ENCODE measurements around the gene PHTF2. TPM values are rescaled to one million over a fixed set of nuclear protein-coding genes. Genes with fewer than 3 reads are reported as not detected.

The PHTF2 gene
- total RNA-seq, 2 experiments from 2014 or later: 33.6 to 39.5 TPM

DNA sequence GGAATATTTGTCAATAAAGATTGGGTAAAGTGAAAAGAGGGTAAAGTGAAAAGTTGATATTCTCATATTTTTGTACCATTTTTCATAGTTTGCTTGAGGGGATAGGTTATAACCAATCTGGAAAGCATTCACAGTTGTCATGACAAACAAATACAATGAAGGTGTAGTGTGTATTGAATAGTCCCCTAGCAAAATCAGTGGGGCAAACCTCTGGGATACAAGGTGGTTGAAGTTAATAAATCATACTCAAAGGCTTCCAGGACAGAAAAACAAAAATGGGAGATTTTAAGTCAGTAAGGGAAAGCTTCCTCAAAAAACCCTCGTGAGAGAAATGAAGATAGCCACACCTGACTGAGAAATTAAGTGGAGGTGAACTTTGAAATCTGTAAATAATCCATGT is 39.4 kb downstream of the PHTF2 start:
- no peak for DNase-seq
- H3K27ac Mint-ChIP-seq: no peak overlapping the region
- no peak overlapping the region for H3K4me3 Mint-ChIP-seq
- ChIA-PET CTCF (interaction anchor here (1.1 to 1.3 kb wide), 2 partner anchors 10 to 18 kb away, joined by 3 read pairs; no protein-coding TSS in a partner anchor), POLR2A (no interaction called here)
- peaks cover 20% of the 10 kb centered on the region for H3K36me3 Mint-ChIP-seq (ENCODE audit: low read depth)
- peaks cover 25% of the 10 kb centered on the region for H3K4me1 Mint-ChIP-seq
- H3K9me3 Mint-ChIP-seq: no peaks in the 10 kb centered on the region
- no peaks in the 10 kb centered on the region for H3K27me3 Mint-ChIP-seq

DNA sequence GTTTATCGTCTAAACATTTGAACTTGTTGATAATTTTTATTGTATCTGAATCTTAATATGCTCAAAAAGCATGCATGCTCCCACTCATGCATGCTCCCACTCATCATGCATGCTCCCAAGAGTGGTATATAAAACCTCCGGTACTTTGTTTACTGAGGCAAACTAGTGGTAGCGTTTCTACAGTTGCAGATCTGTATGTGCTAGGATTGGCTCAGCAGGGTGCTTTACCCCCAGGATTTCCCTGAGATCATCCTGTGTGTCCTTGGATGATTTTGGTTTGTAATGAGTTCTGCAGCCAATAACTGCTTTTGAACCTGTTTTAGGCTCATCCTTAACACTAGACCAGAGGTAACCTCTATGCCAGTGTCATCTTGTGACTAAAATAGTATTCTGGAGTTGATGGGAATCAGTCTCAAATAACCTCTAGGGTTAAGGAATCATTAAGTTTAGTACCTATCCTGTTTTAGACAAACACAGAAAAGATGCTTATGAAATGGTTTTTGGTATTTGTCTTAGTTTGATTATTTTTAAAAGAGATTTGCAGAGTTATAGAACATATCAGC is 40.4 kb downstream of the PHTF2 start:
- H3K27me3 Mint-ChIP-seq: no peaks in the 10 kb centered on the region
- H3K9me3 Mint-ChIP-seq: no peaks in the 10 kb centered on the region
- H3K4me3 Mint-ChIP-seq: no peak overlapping the region
- DNase-seq: no peak
- H3K4me1 Mint-ChIP-seq: peaks cover 15% of the 10 kb centered on the region
- peaks cover 22% of the 10 kb centered on the region for H3K36me3 Mint-ChIP-seq (ENCODE audit: low read depth)
- ChIA-PET POLR2A (no interaction called here), CTCF (interaction anchor here (1.1 kb wide), 1 partner anchor 11 kb away, joined by 3 read pairs; no protein-coding TSS in a partner anchor)
- no peak overlapping the region for H3K27ac Mint-ChIP-seq

DNA sequence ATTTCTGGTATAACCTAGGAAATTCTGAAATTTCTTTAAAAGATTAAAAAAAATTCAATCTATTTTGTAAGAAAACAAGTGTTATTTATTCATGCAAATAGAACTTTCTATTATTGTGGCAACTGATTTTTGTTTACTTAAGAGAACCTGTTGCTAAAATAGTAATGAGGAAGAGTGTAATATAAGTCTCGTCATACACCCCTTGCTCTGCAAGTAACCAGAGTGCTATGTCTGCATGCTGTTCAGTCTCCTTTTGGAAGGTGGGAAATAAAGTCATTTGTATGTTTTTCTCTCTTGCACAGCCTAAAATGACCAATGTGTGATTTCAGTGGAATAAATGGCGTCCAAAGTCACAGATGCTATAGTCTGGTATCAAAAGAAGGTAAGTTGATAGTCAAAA is 41.3 kb downstream of the PHTF2 start:
- Mint-ChIP-seq H3K36me3 (ENCODE audit: low read depth) (peaks cover 22% of the 10 kb centered on the region), H3K4me3 (no peak overlapping the region), H3K9me3 (no peaks in the 10 kb centered on the region), H3K27ac (no peak overlapping the region), H3K27me3 (no peaks in the 10 kb centered on the region), H3K4me1 (peaks cover 6% of the 10 kb centered on the region)
- POLR2A ChIA-PET: no interaction called here
- no peak for DNase-seq
- CTCF ChIA-PET: no interaction called here

- no peaks in the 10 kb centered on the region for H3K27me3 Mint-ChIP-seq
- no peak overlapping the region for H3K4me3 Mint-ChIP-seq
- ChIA-PET CTCF (interaction anchor here (1.2 kb wide), 1 partner anchor 59 kb away, joined by 3 read pairs; no protein-coding TSS in a partner anchor), POLR2A (no interaction called here)
- no peaks in the 10 kb centered on the region for H3K9me3 Mint-ChIP-seq
- H3K36me3 Mint-ChIP-seq (ENCODE audit: low read depth): peaks cover 28% of the 10 kb centered on the region
- no peak for DNase-seq
- H3K27ac Mint-ChIP-seq: no peak overlapping the region
- H3K4me1 Mint-ChIP-seq: peaks cover 2% of the 10 kb centered on the region
Observed at GRCh38 chr7:77843194-77843593, 44.6 kb downstream of the PHTF2 start.

DNA sequence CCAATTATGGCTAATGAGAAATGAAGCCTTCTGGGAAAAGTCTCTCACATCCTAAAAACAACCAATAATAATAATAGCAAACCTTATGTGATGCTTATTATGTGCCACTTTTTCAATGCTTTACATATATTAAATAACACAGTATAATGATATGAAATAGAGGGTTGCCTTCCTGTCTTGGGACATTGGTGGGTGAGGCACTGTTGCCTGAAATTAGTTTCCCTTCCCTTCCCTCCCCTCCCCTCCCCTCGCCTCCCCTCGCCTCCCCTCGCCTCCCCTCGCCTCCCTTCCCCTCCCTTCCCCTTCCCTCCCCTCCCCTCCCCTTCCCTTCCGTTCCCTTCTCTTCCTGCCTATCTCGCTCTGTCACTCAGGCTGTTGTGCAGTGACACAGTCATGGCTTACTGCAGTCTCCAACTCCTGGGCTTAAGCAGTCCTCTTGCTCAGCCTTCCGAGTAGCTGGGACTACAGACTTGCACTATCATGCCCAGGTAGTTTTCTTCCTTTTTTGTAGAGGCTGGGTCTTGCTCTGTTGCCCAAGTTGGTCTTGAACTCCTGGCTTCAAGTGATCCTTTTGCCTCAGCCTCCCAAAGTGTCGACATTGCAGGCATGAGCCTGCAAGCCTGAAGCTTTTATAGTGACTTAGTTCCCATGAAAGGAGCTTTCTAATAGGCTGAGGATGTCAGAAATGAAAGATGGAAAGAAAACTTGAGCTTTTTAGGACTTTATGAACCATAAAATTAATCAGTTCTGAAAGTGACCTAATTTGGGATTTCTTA is 47.9 kb downstream of the PHTF2 start:
- no peak for DNase-seq
- ChIA-PET CTCF (interaction anchor here (1.2 kb wide), 1 partner anchor 15 kb away, joined by 5 read pairs; no protein-coding TSS in a partner anchor), POLR2A (interaction anchor here (0.6 kb wide), 1 partner anchor 17 kb away, joined by 3 read pairs; no protein-coding TSS in a partner anchor)
- Mint-ChIP-seq H3K27me3 (no peaks in the 10 kb centered on the region), H3K9me3 (no peaks in the 10 kb centered on the region), H3K4me3 (no peak overlapping the region), H3K4me1 (peaks cover 2% of the 10 kb centered on the region), H3K27ac (no peak overlapping the region), H3K36me3 (ENCODE audit: low read depth) (peaks cover 44% of the 10 kb centered on the region)

GRCh38 chr7:77855371-77856083 is 57.0 kb downstream of the PHTF2 start:
- Mint-ChIP-seq H3K27ac (no peak overlapping the region), H3K27me3 (no peaks in the 10 kb centered on the region), H3K4me3 (no peak overlapping the region), H3K4me1 (peaks cover 17% of the 10 kb centered on the region), H3K36me3 (ENCODE audit: low read depth) (peaks cover 38% of the 10 kb centered on the region), H3K9me3 (peaks cover 2% of the 10 kb centered on the region)
- ChIA-PET POLR2A (no interaction called here), CTCF (interaction anchor here (1.3 to 1.6 kb wide), 2 partner anchors 8 to 18 kb away, joined by 3 read pairs; no protein-coding TSS in a partner anchor)
- DNase-seq: no peak

DNA sequence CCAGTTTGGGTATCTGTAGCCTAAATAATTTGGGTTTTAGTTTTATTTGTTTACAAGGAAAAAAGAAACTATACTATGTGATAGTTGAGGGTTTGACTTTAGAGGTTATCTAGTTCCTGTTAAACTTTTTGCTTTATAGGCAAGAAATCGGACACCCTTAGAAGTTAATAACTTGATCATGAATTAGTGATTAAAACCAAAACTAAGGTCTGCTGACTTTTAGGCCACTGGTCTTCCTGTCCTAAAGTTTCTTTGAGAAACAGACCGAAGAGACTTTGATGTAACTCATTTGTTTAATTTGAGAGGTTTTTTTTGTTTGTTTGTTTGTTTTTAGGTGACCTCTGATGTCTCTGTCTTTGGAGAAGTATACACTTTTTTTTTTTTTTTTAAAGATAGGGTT is 59.7 kb downstream of the PHTF2 start:
- H3K36me3 Mint-ChIP-seq (ENCODE audit: low read depth): peaks cover 28% of the 10 kb centered on the region
- no peak for DNase-seq
- no peak overlapping the region for H3K4me3 Mint-ChIP-seq
- POLR2A ChIA-PET: no interaction called here
- peaks cover 2% of the 10 kb centered on the region for H3K9me3 Mint-ChIP-seq
- CTCF ChIA-PET: no interaction called here
- no peaks in the 10 kb centered on the region for H3K27me3 Mint-ChIP-seq
- H3K27ac Mint-ChIP-seq: no peak overlapping the region
- H3K4me1 Mint-ChIP-seq: peaks cover 13% of the 10 kb centered on the region

DNA sequence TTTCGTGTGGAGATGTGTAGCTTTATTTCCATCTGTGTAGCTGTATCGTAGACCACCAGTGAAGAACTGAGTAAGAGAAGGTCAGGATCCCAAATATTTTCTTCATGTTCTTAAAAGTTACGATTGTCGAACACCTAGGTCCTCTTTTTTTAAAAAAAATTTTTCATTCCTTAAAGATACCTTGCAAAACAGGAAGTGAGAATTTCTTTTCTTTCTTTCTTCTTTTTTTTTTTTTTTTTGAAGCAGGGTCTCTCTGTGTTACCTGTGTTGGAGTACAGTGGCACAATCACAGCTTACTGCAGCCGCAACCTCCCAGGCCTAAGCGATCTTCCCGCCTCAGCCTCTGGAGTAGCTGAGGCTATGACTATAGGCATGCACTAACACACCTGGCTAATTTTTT is 60.8 kb downstream of the PHTF2 start:
- Mint-ChIP-seq H3K4me1 (peaks cover 15% of the 10 kb centered on the region), H3K27me3 (no peaks in the 10 kb centered on the region), H3K9me3 (peaks cover 2% of the 10 kb centered on the region), H3K27ac (no peak overlapping the region), H3K4me3 (no peak overlapping the region), H3K36me3 (ENCODE audit: low read depth) (peaks cover 20% of the 10 kb centered on the region)
- ChIA-PET CTCF (no interaction called here), POLR2A (no interaction called here)
- no peak for DNase-seq

- H3K36me3 Mint-ChIP-seq (ENCODE audit: low read depth): peaks cover 4% of the 10 kb centered on the region
- ChIA-PET POLR2A (no interaction called here), CTCF (interaction anchor here (0.5 to 0.9 kb wide), 2 partner anchors 7 to 131 kb away, joined by 3 read pairs; no protein-coding TSS in a partner anchor)
- no peak overlapping the region for H3K4me3 Mint-ChIP-seq
- no peak overlapping the region for H3K27ac Mint-ChIP-seq
- H3K27me3 Mint-ChIP-seq: no peaks in the 10 kb centered on the region
- peaks cover 12% of the 10 kb centered on the region for H3K4me1 Mint-ChIP-seq
- no peak for DNase-seq
- no peaks in the 10 kb centered on the region for H3K9me3 Mint-ChIP-seq
Observed at GRCh38 chr7:77862691-77863090, 64.1 kb downstream of the PHTF2 start.

DNA sequence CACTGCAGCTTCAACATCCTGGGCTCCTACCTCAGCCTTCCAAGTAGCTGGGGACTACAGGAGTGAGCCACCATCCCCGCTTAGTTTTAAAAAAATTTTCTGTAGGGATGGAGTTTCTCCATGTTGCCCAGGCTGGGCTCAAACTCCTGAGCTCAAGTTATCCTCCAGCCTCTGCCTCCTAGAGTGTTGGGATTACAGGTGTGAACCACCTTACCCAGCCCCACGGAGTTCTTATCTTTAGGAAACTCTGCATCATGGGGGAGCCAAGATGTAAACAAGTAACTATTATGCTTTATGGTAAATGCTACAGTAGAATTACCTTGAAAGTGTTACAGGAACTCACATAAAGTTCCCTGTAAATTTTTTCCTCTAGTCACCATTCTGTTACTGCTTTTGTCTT is 65.3 kb downstream of the PHTF2 start:
- DNase-seq: no peak
- Mint-ChIP-seq H3K36me3 (ENCODE audit: low read depth) (peaks cover 4% of the 10 kb centered on the region), H3K27me3 (no peaks in the 10 kb centered on the region), H3K27ac (no peak overlapping the region), H3K9me3 (no peaks in the 10 kb centered on the region), H3K4me1 (peaks cover 7% of the 10 kb centered on the region), H3K4me3 (no peak overlapping the region)
- ChIA-PET POLR2A (no interaction called here), CTCF (interaction anchor here (0.9 kb wide), 1 partner anchor 11 kb away, joined by 3 read pairs; no protein-coding TSS in a partner anchor)

- H3K4me3 Mint-ChIP-seq: no peak overlapping the region
- H3K27ac Mint-ChIP-seq: no peak overlapping the region
- no peaks in the 10 kb centered on the region for H3K27me3 Mint-ChIP-seq
- H3K4me1 Mint-ChIP-seq: peaks cover 2% of the 10 kb centered on the region
- H3K9me3 Mint-ChIP-seq: peaks cover 3% of the 10 kb centered on the region
- CTCF ChIA-PET: no interaction called here
- POLR2A ChIA-PET: no interaction called here
- DNase-seq: no peak
- H3K36me3 Mint-ChIP-seq (ENCODE audit: low read depth): peaks cover 18% of the 10 kb centered on the region
Observed at GRCh38 chr7:77866370-77866769, 67.8 kb downstream of the PHTF2 start.

DNA sequence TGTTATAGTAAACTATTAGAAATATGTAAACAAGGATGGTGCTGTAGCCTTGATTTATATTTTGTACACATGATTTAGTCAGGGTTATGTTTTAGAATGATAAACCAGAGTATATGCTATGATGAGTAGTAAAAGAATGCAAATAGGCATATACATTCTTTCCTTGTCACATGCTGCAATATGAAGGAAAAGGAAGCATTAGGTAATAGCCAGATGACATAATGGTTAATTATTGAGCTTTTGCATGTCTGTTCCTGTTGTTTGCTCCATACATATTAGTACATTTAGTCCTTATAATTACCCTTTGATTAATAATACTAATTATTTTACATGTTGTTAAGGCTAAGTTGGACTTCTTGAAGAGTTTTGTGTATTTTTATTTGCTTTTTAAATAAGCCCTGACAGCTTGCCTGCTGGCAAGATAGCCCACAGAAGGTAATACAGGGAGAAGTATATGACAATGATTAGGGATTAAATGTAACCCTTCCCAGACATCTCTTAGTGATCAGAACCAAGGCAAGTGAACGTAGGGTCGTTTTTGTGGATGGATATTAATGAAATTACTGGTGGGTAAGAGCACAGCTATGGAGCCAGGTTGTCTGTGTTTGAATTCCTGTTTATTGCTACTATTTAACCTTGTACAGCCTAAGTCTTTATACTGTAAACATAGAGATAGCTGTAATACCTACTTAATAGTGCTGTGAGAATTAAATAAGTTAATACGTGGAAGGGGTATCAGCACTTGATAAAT is 68.4 kb downstream of the PHTF2 start:
- peaks cover 3% of the 10 kb centered on the region for H3K9me3 Mint-ChIP-seq
- CTCF ChIA-PET: interaction anchor here (0.9 to 1.0 kb wide), 2 partner anchors 10 to 32 kb away, joined by 3 read pairs; no protein-coding TSS in a partner anchor
- no peak for DNase-seq
- POLR2A ChIA-PET: no interaction called here
- no peak overlapping the region for H3K27ac Mint-ChIP-seq
- H3K36me3 Mint-ChIP-seq (ENCODE audit: low read depth): peaks cover 18% of the 10 kb centered on the region
- H3K4me3 Mint-ChIP-seq: no peak overlapping the region
- H3K4me1 Mint-ChIP-seq: peaks cover 2% of the 10 kb centered on the region
- H3K27me3 Mint-ChIP-seq: no peaks in the 10 kb centered on the region

Measured in activated CD4-positive, alpha-beta T cell treated with anti-CD3 and anti-CD28 coated beads, Interleukin-2, amount 10 ng/mL, durations not matched to agents 7 days and 5 days (primary cell).